HepG2 (cell line): ENCODE results near the gene MAIP1. TPM values are rescaled to one million over a fixed set of nuclear protein-coding genes. Genes with fewer than 3 reads are reported as not detected.

Source experiments
- ATAC-seq: fragments of 200-7000 bp; cut with Tn5 transposase; 3 replicates; pipeline ENCODE4 v1.9.1; 2020; ENCODE audit warnings: mild to moderate bottlenecking, moderate library complexity
- BruUV-seq: library from RNA; stranded (reverse); fragments of 400-500 nt; replicated peaks from 2 replicates; lab custom pipeline; 2021; lab: Mats Ljungman, UMichigan
- CTCF ChIA-PET: fragments of 300-600 bp; formaldehyde crosslinking; extraction: SDS; loops from one replicate; lab custom pipeline; 2021; ENCODE audit warnings: low total read pairs, inconsistent platforms, low intra/inter-chr PET ratio; lab: Yijun Ruan, JAX
- POLR2A ChIA-PET: fragments of 350-600 bp; sonication (Branson Sonifier 250); formaldehyde crosslinking; loops from one replicate; lab custom pipeline; 2020; ENCODE audit warnings: antibody characterized with exemption, inconsistent platforms; lab: Yijun Ruan, JAX
- DNase-seq: peaks from one replicate; pipeline ENCODE4 v3.0.0-alpha.2; 2015; ENCODE audit warnings: low spot score
- FAIRE-seq: peaks from 3 replicates; lab custom pipeline; 2011; peaks lifted over from hg19 to GRCh38; lab: Jason Lieb, UNC
- H2AFZ ChIP-seq: one replicate; pipeline ENCODE4 v1.6.1; 2011; ENCODE audit warnings: low read length, inconsistent platforms
- H3K27ac ChIP-seq: fragments of 300-600 bp; 3 replicates; pipeline ENCODE4 v1.8.0; 2011; ENCODE audit warnings: mixed run types, mild to moderate bottlenecking, mixed read lengths, low read length, inconsistent platforms; ENCODE audit not compliant: insufficient read depth; ENCODE audit errors: extremely low read length
- H3K27me3 ChIP-seq, 2 experiments: fragments of 200-600 bp in 1 of 2; 2 replicates in 1 of 2; 3 replicates in 1 of 2; pipeline versions ENCODE4 v1.6.0 to v1.8.0; 2011; ENCODE audit warnings: low read length in 2 of 2, mild to moderate bottlenecking in 2 of 2, moderate library complexity in 2 of 2, inconsistent platforms in 1 of 2; ENCODE audit not compliant: insufficient read depth in 2 of 2, control insufficient read depth in 1 of 2
- H3K36me3 ChIP-seq, 2 experiments: fragments of 200-600 bp in 1 of 2; replicated peaks in 1 of 2; 2 replicates in 1 of 2; 3 replicates in 1 of 2; pipeline versions ENCODE4 v1.5.1 to v1.8.0; 2011; ENCODE audit warnings: low read length in 2 of 2, inconsistent platforms in 1 of 2; ENCODE audit not compliant: insufficient read depth in 2 of 2, control insufficient read depth in 1 of 2
- H3K4me1 ChIP-seq: 2 replicates; pipeline ENCODE4 v1.5.1; 2012; ENCODE audit warnings: low read length, inconsistent platforms; ENCODE audit not compliant: insufficient read depth
- H3K4me2 ChIP-seq: 2 replicates; pipeline ENCODE4 v1.6.0; 2011; ENCODE audit warnings: low read depth, low read length, inconsistent platforms
- H3K4me3 ChIP-seq, 3 experiments: fragments of 200-600 bp in 1 of 3; sonication (generic), shearing (Covaris generic) in 1 of 3; replicated peaks in 1 of 3; 2 replicates each; pipeline ENCODE4 v1.5.1; 2011 to 2016; ENCODE audit warnings: low read length in 3 of 3, inconsistent platforms in 2 of 3, low read depth in 2 of 3, mild to moderate bottlenecking in 2 of 3, control low read depth in 1 of 3, mixed read lengths in 1 of 3; ENCODE audit not compliant: insufficient read depth in 1 of 3
- H3K79me2 ChIP-seq: one replicate; pipeline ENCODE4 v1.6.1; 2011; ENCODE audit warnings: low read length, inconsistent platforms; ENCODE audit not compliant: insufficient read depth
- H3K9ac ChIP-seq: 2 replicates; pipeline ENCODE4 v1.6.0; 2011; ENCODE audit warnings: mild to moderate bottlenecking, low read depth, low read length, inconsistent platforms; ENCODE audit not compliant: insufficient read depth
- H3K9me3 ChIP-seq: 2 replicates; pipeline ENCODE4 v1.5.1; 2012; ENCODE audit warnings: mild to moderate bottlenecking, low read length
- H4K20me1 ChIP-seq: 2 replicates; pipeline ENCODE4 v1.6.0; 2011; ENCODE audit warnings: inconsistent platforms, mild to moderate bottlenecking, low read length, moderate library complexity; ENCODE audit not compliant: insufficient read depth
- ATF7-NPFF ChIP-seq: sonication (generic); formaldehyde crosslinking; IDR thresholded peaks from 2 replicates; pipeline ENCODE4 v1.8.1; 2023; ENCODE audit warnings: mild to moderate bottlenecking, low read depth, missing genetic modification reagents, moderate library complexity
- IKZF1 ChIP-seq: fragments of 450-650 bp; IDR thresholded peaks from 2 replicates; pipeline ENCODE4 v1.7.1; 2016
- SALL1 ChIP-seq: sonication (generic); formaldehyde crosslinking; IDR thresholded peaks from 2 replicates; pipeline ENCODE4 v1.8.0; 2022; ENCODE audit warnings: mild to moderate bottlenecking, missing genetic modification reagents
- TBX3 ChIP-seq: fragments of 450-650 bp; IDR thresholded peaks from 2 replicates; pipeline ENCODE4 v1.6.1; 2017; ENCODE audit warnings: antibody characterized with exemption, mild to moderate bottlenecking, inconsistent platforms, borderline replicate concordance
- WGBS: methylation state at CpG from one replicate; pipeline ENCODE4 v1.1.6; 2017; ENCODE audit warnings: low lambda C conversion rate; 5-methylcytosine and 5-hydroxymethylcytosine counted together
- in situ Hi-C: cut with HindIII; loops from 2 replicates; pipeline ENCODE4 v1.10.0; 2017; ENCODE audit warnings: low pct_unique_long_range_greater_than_20kb; ENCODE audit not compliant: extremely low pct_ligation_motif_present
- intact Hi-C: fragments of 100-400 bp; cut with micrococcal nuclease; formaldehyde crosslinking; loops from one replicate; pipeline ENCODE4 v1.10.0; 2022; ENCODE audit not compliant: unreplicated experiment
- polyA plus RNA-seq, 8 experiments: library from polyadenylated mRNA; depleted of rRNA in 3 of 8; stranded (reverse) in 7 of 8; unstranded in 1 of 8; fragments of >200 nt; fragmentation: Illumina TruSeq in 4 of 8; extraction: Trizol in 4 of 8; gene quantifications; 2 replicates each; pipeline versions ENCODE4 v1.2.1 to v1.2.3, GENCODE V29; 2011 to 2016; ENCODE audit warnings: low read depth in 4 of 8, missing spikeins in 1 of 8, mixed read lengths in 1 of 8; ENCODE audit not compliant: insufficient read depth in 1 of 8
- total RNA-seq, 5 experiments: library from RNA; depleted of rRNA; stranded (reverse); fragments of >200 nt; fragmentation: Illumina TruSeq; extraction: Trizol; gene quantifications; 2 replicates each; pipeline ENCODE4 v1.2.3, GENCODE V29; 2016; ENCODE audit warnings: low read depth in 1 of 5
- TF ChIP-seq, protein P1 (sequence below): sonication (generic); formaldehyde crosslinking; IDR thresholded peaks from 2 replicates; pipeline ENCODE4 v1.4.0; 2020; ENCODE audit warnings: missing genetic modification reagents, borderline replicate concordance
- TF ChIP-seq, protein P2 (sequence below): IDR thresholded peaks from 2 replicates; pipeline ENCODE4 v1.6.1; 2018; ENCODE audit warnings: missing genetic modification reagents
- TF ChIP-seq, protein P3 (sequence below): sonication (generic); formaldehyde crosslinking; IDR thresholded peaks from 2 replicates; pipeline ENCODE4 v1.4.0; 2020; ENCODE audit warnings: missing genetic modification reagents
- TF ChIP-seq, protein P4 (sequence below): sonication (generic); formaldehyde crosslinking; IDR thresholded peaks from 2 replicates; pipeline ENCODE4 v1.8.1; 2023; ENCODE audit warnings: mild to moderate bottlenecking, inconsistent platforms, moderate library complexity, missing genetic modification reagents, borderline replicate concordance
- TF ChIP-seq, protein P5 (sequence below): sonication (generic); IDR thresholded peaks from 2 replicates; pipeline ENCODE4 v1.6.1; 2016; ENCODE audit warnings: low read depth, borderline replicate concordance

The MAIP1 gene
- total and polyA plus RNA-seq, 2 of the 13 experiments (the other 11 are each of a cell fraction or from before 2014, with no cell fraction given) = 22.3 to 72.9 TPM

DNA sequence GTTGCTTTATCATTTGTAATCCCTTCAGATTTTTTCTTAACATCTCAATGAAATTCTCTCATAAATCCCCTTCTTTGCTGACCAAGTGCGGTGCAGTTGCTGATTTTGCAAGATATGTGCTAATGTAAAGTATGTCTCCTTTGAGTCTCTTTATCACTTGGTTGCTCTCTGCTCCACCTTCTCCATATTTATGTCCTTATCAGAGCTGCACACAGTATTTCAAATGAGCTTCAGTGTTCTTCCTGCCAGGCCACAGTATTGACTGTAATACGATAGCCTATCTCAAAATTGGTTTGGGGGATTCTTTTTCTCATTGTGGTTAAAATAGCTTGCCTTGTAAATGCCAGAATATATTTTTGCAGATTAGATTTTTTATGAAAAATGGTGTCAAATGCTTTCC is 32.2 kb downstream of the MAIP1 start:
- H3K27me3 ChIP-seq = no peaks in the 10 kb centered on the region
- FAIRE-seq (no peak), DNase-seq (no peak), ATAC-seq (no peak)
- ChIA-PET POLR2A (no interaction called here), CTCF (no interaction called here)
- 37% methylated on average over 2 of the region's 2 CpGs for WGBS
- no TSS peak for BruUV-seq
- H3K36me3 ChIP-seq = no peaks in the 10 kb centered on the region
- in situ Hi-C loops (loop anchor here (10.0 kb wide), 1 partner anchor 317 kb away; the partner anchor contains the start of gene SPATS2L), intact Hi-C loops (loop anchor here (5.0 to 10.0 kb wide), 4 partner anchors 90 to 417 kb away; no protein-coding TSS in a partner anchor)
- no peaks in the 10 kb centered on the region for H3K9me3 ChIP-seq
- peaks cover 9% of the 10 kb centered on the region for H3K4me1 ChIP-seq
- no peaks in the 10 kb centered on the region for H4K20me1 ChIP-seq
- H3K27ac ChIP-seq = no peak overlapping the region
- no peak overlapping the region for H3K4me3 ChIP-seq
- no peak for TF ChIP-seq TBX3
- H3K4me2 ChIP-seq = no peak overlapping the region
- no peak overlapping the region for H2AFZ ChIP-seq
- H3K79me2 ChIP-seq = no peaks in the 10 kb centered on the region
- no peak overlapping the region for H3K9ac ChIP-seq

DNA sequence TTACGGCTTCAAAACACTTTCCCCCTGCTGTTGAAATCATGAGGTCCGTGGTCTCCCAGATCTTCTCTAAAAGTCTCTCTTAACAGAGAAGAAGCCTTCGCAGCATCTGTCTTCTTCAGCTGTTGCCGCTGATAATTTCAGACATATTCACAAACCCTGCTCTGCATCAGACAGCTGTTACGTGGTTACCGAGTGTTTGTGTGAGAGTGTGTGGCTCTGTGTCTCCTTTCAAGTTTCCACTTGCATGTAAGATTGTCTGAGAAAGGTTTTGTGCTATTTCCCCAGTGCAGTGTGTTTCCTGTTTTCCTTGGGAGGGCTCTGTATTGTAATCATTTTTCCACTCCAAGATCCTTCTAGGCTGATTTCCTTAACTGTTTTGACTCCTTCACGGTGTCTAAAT is 32.8 kb downstream of the MAIP1 start:
- POLR2A ChIA-PET = no interaction called here
- H3K27ac ChIP-seq = no peak overlapping the region
- CTCF ChIA-PET = no interaction called here
- no peak overlapping the region for H3K9ac ChIP-seq
- FAIRE-seq (no peak), DNase-seq (no peak), ATAC-seq (no peak)
- no peaks in the 10 kb centered on the region for H3K27me3 ChIP-seq
- no peaks in the 10 kb centered on the region for H3K9me3 ChIP-seq
- H3K4me3 ChIP-seq = no peak overlapping the region
- WGBS = 74% methylated on average over 7 of the region's 7 CpGs
- H3K79me2 ChIP-seq = no peaks in the 10 kb centered on the region
- in situ Hi-C loops (loop anchor here (10.0 kb wide), 1 partner anchor 317 kb away; the partner anchor contains the start of gene SPATS2L), intact Hi-C loops (loop anchor here (5.0 to 10.0 kb wide), 4 partner anchors 89 to 417 kb away; no protein-coding TSS in a partner anchor)
- TF ChIP-seq SALL1 = no peak
- no peak for TF ChIP-seq IKZF1
- TF ChIP-seq, protein P1, sequence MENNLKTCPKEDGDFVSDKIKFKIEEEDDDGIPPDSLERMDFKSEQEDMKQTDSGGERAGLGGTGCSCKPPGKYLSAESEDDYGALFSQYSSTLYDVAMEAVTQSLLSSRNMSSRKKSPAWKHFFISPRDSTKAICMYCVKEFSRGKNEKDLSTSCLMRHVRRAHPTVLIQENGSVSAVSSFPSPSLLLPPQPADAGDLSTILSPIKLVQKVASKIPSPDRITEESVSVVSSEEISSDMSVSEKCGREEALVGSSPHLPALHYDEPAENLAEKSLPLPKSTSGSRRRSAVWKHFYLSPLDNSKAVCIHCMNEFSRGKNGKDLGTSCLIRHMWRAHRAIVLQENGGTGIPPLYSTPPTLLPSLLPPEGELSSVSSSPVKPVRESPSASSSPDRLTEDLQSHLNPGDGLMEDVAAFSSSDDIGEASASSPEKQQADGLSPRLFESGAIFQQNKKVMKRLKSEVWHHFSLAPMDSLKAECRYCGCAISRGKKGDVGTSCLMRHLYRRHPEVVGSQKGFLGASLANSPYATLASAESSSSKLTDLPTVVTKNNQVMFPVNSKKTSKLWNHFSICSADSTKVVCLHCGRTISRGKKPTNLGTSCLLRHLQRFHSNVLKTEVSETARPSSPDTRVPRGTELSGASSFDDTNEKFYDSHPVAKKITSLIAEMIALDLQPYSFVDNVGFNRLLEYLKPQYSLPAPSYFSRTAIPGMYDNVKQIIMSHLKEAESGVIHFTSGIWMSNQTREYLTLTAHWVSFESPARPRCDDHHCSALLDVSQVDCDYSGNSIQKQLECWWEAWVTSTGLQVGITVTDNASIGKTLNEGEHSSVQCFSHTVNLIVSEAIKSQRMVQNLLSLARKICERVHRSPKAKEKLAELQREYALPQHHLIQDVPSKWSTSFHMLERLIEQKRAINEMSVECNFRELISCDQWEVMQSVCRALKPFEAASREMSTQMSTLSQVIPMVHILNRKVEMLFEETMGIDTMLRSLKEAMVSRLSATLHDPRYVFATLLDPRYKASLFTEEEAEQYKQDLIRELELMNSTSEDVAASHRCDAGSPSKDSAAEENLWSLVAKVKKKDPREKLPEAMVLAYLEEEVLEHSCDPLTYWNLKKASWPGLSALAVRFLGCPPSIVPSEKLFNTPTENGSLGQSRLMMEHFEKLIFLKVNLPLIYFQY (CRISPR knock-in tag) = no peak
- no peak for TF ChIP-seq ATF7-NPFF (CRISPR knock-in tag)
- TF ChIP-seq, protein P2, sequence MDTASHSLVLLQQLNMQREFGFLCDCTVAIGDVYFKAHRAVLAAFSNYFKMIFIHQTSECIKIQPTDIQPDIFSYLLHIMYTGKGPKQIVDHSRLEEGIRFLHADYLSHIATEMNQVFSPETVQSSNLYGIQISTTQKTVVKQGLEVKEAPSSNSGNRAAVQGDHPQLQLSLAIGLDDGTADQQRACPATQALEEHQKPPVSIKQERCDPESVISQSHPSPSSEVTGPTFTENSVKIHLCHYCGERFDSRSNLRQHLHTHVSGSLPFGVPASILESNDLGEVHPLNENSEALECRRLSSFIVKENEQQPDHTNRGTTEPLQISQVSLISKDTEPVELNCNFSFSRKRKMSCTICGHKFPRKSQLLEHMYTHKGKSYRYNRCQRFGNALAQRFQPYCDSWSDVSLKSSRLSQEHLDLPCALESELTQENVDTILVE = no peak
- TF ChIP-seq, protein P3, sequence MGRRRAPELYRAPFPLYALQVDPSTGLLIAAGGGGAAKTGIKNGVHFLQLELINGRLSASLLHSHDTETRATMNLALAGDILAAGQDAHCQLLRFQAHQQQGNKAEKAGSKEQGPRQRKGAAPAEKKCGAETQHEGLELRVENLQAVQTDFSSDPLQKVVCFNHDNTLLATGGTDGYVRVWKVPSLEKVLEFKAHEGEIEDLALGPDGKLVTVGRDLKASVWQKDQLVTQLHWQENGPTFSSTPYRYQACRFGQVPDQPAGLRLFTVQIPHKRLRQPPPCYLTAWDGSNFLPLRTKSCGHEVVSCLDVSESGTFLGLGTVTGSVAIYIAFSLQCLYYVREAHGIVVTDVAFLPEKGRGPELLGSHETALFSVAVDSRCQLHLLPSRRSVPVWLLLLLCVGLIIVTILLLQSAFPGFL (CRISPR knock-in tag) = no peak
- TF ChIP-seq, protein P4, sequence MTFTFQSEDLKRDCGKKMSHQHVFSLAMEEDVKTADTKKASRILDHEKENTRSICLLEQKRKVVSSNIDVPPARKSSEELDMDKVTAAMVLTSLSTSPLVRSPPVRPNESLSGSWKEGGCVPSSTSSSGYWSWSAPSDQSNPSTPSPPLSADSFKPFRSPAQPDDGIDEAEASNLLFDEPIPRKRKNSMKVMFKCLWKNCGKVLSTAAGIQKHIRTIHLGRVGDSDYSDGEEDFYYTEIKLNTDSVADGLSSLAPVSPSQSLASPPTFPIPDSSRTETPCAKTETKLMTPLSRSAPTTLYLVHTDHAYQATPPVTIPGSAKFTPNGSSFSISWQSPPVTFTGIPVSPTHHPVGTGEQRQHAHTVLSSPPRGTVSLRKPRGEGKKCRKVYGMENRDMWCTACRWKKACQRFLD (CRISPR knock-in tag) = no peak
- TF ChIP-seq, protein P5, sequence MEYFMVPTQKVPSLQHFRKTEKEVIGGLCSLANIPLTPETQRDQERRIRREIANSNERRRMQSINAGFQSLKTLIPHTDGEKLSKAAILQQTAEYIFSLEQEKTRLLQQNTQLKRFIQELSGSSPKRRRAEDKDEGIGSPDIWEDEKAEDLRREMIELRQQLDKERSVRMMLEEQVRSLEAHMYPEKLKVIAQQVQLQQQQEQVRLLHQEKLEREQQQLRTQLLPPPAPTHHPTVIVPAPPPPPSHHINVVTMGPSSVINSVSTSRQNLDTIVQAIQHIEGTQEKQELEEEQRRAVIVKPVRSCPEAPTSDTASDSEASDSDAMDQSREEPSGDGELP = no peak
- no TSS peak for BruUV-seq
- H4K20me1 ChIP-seq = no peaks in the 10 kb centered on the region
- H3K36me3 ChIP-seq = no peaks in the 10 kb centered on the region
- H2AFZ ChIP-seq = no peak overlapping the region
- no peak overlapping the region for H3K4me2 ChIP-seq
- peaks cover 9% of the 10 kb centered on the region for H3K4me1 ChIP-seq
